Lung (tissue), 12 donors: ENCODE results near the gene MME. TPM values are rescaled to one million over a fixed set of nuclear protein-coding genes. Genes with fewer than 3 reads are reported as not detected.
"Not testable (repeated sequence)": the region's sequence is repeated elsewhere in the genome, so short reads cannot be mapped to it uniquely, and the experiment has no call there.

Source experiments
- ATAC-seq: fragments of 200-7000 bp; cut with Tn5 transposase; one replicate; pipeline ENCODE4 v1.9.1; 2020; ENCODE audit warnings: moderate number of reproducible peaks; ENCODE audit not compliant: insufficient read depth, low FRiP score
- DNase-seq, 3 donors: peaks; one replicate each; pipeline ENCODE4 v3.0.0-alpha.2; 2013 to 2017
- H3K27ac ChIP-seq, 2 donors: one replicate each; pipeline ENCODE4 v1.5.1; 2013; ENCODE audit warnings: mild to moderate bottlenecking in 2 of 2, moderate library complexity in 2 of 2, control low read depth in 1 of 2, inconsistent platforms in 1 of 2, low read depth in 1 of 2, low read length in 1 of 2
- H3K27me3 ChIP-seq, 3 donors: one replicate each; pipeline ENCODE4 v1.5.1; 2013; ENCODE audit warnings: low read length in 2 of 3; ENCODE audit not compliant: control insufficient read depth in 3 of 3, insufficient read depth in 3 of 3
- H3K36me3 ChIP-seq, 4 donors: one replicate each; pipeline ENCODE4 v1.5.1; 2013; ENCODE audit warnings: low read length in 4 of 4, mild to moderate bottlenecking in 1 of 4, moderate library complexity in 1 of 4; ENCODE audit not compliant: control insufficient read depth in 4 of 4, insufficient read depth in 4 of 4
- H3K4me1 ChIP-seq, 5 donors: one replicate each; pipeline ENCODE4 v1.5.1; 2013; ENCODE audit warnings: low read length in 5 of 5, mild to moderate bottlenecking in 2 of 5, moderate library complexity in 1 of 5; ENCODE audit not compliant: control insufficient read depth in 5 of 5, insufficient read depth in 5 of 5
- H3K4me3 ChIP-seq: one replicate; pipeline ENCODE4 v1.5.1; 2013; ENCODE audit warnings: mild to moderate bottlenecking, control low read depth, moderate library complexity
- H3K9ac ChIP-seq, 2 donors: one replicate each; pipeline ENCODE4 v1.5.1; 2013; ENCODE audit warnings: low read length in 2 of 2, control low read depth in 1 of 2; ENCODE audit not compliant: insufficient read depth in 1 of 2
- H3K9me3 ChIP-seq, 4 donors: one replicate each; pipeline ENCODE4 v1.5.1; 2013; ENCODE audit warnings: low read length in 3 of 4, mild to moderate bottlenecking in 1 of 4, moderate library complexity in 1 of 4; ENCODE audit not compliant: control insufficient read depth in 4 of 4, insufficient read depth in 3 of 4
- WGBS, 2 donors: extraction: QIAGEN DNeasy Blood & Tissue Kit; methylation state at CpG; one replicate each; pipeline ENCODE4 v1.1.7; 2013; 5-methylcytosine and 5-hydroxymethylcytosine counted together
- polyA plus RNA-seq, 2 donors: library from polyadenylated mRNA; stranded (reverse); fragments of 200-250 nt; gene quantifications; one replicate each; pipeline ENCODE4 v1.2.1, GENCODE V29; 2013
- total RNA-seq, 2 donors: library from RNA; depleted of rRNA in 1 of 2; stranded (reverse); fragments of >200 nt in 1 of 2; gene quantifications; one replicate each; pipeline ENCODE4 v1.2.1, GENCODE V29; 2014 to 2021
- TF ChIP-seq, protein P1 (sequence below): IDR thresholded peaks from 2 replicates; pipeline ENCODE4 v1.5.1; 2012; ENCODE audit warnings: mild to moderate bottlenecking; ENCODE audit errors: control extremely low read depth, extremely low read depth
- donor health status: control.
- donor health status: control.
- donor health status: Bipolar disorder and iron deficiency.
- donor health status: healthy.
- donor health status: DM: yes; HTN: yes; CAD: no.

MME gene
- total and polyA plus RNA-seq, 4 donors = 7.9 to 41.0 (median 9.2) TPM

DNA sequence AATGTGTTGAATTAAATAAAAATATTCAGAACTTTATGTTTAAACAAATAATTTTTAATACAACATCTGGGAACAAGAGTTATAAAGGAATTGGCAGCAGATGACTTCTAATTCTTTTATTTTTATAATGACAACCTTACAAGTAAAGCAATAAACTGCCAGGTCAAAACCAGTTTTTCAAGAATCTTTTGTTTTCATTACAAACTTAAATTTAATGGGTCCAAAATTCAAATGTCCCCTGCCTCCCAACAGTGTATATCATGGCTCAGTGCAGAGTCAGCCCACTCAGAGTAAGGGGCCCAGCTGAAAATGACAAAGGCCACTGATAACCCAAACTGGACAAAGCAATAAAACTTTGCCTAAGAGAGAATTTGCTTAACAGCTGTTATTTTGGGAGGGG lies 131.8 kb downstream of the MME start:
- H3K27ac ChIP-seq = no peak overlapping the region
- peak in 1 of 3 donors; percentile 3 for DNase-seq
- no peaks in the 10 kb centered on the region for H3K4me1 ChIP-seq
- H3K36me3 ChIP-seq = no peaks in the 10 kb centered on the region
- TF ChIP-seq, protein P1, sequence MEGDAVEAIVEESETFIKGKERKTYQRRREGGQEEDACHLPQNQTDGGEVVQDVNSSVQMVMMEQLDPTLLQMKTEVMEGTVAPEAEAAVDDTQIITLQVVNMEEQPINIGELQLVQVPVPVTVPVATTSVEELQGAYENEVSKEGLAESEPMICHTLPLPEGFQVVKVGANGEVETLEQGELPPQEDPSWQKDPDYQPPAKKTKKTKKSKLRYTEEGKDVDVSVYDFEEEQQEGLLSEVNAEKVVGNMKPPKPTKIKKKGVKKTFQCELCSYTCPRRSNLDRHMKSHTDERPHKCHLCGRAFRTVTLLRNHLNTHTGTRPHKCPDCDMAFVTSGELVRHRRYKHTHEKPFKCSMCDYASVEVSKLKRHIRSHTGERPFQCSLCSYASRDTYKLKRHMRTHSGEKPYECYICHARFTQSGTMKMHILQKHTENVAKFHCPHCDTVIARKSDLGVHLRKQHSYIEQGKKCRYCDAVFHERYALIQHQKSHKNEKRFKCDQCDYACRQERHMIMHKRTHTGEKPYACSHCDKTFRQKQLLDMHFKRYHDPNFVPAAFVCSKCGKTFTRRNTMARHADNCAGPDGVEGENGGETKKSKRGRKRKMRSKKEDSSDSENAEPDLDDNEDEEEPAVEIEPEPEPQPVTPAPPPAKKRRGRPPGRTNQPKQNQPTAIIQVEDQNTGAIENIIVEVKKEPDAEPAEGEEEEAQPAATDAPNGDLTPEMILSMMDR = no peak
- no peaks in the 10 kb centered on the region for H3K27me3 ChIP-seq
- no peak overlapping the region for H3K4me3 ChIP-seq
- H3K9ac ChIP-seq = no peak overlapping the region
- no peak for ATAC-seq
- H3K9me3 ChIP-seq = no peaks in the 10 kb centered on the region

DNA sequence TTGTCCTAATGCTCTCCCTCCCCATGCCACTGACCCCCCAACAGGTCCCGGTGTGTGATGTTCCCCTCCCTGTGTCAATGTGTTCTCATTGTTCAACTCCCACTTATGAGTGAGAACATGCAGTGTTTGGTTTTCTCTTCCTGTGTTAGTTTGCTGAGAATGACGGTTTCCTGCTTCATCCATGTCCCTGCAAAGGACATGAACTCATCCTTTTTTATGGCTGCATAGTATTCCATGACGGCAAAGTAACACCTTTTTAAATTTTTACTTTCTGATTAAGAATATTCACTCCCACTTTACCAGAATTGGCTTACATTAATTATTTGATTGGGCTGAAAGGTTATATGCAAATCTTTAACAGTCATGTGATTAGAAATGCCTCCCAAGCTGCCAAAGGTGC lies 135.9 kb downstream of the MME start:
- H3K27me3 ChIP-seq, H3K9me3 ChIP-seq, H3K36me3 ChIP-seq, H3K4me1 ChIP-seq, H3K4me3 ChIP-seq, H3K27ac ChIP-seq, DNase-seq, H3K9ac ChIP-seq, ATAC-seq: not testable (repeated sequence)
- WGBS, 2 donors = 80 to 92% methylated on average over 3 of the region's 3 CpGs

DNA sequence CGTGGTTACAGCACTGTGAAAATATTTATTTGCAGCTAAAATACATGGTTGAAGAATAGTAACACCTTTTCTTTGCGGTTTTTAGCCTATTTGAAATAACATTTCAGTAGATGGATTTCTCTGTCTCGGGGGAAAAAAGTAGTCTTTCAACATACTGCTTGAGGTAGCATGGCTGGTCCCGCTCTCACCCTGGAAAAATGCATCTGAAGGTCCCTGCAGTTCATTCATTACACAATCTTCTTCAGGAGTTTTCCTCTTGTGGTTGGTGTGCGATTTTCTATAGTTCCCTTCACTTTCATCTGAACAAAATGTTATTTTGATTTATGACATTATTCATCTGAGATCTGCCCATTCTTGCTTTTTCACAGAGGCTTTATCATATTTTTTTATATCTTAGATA lies 137.5 kb downstream of the MME start:
- Histone ChIP-seq H3K36me3 (no peaks in the 10 kb centered on the region), H3K4me3 (no peak overlapping the region), H3K9me3 (peaks cover 0 to 6% (median 0%) of the 10 kb centered on the region in 4 donors), H3K9ac (no peak overlapping the region), H3K4me1 (no peaks in the 10 kb centered on the region), H3K27me3 (no peaks in the 10 kb centered on the region), H3K27ac (no peak overlapping the region)
- no peak for ATAC-seq
- TF ChIP-seq, protein P1 = no peak
- WGBS, 2 donors = 61 to 77% methylated on average over 5 of the region's 5 CpGs
- DNase-seq = no peak

DNA sequence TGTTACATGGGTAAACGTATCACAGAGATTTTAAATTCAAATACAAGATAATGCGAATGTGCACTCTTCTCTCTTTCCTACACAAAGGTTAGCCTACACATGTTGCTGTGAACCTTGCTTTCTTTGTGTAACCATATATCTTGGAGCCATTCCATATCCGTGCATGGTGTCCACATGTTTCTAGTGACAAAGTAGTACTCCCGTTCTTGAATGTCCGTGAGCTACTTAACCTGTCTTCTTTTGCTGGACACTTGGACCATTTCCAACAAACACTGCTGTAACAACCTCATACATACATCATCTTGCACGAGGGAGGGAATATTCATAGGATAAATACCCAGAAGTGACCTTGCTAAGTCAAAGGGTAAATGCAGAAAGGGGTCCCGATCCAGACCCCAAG lies 138.3 kb downstream of the MME start:
- peaks cover 0 to 6% (median 0%) of the 10 kb centered on the region in 4 donors for H3K9me3 ChIP-seq
- no peak for DNase-seq
- WGBS, 2 donors = 69 to 84% methylated on average over 7 of the region's 7 CpGs

More for the DNA sequence above, 138.3 kb downstream of the MME start:
- no peak overlapping the region for H3K9ac ChIP-seq
- no peak overlapping the region for H3K4me3 ChIP-seq
- H3K36me3 ChIP-seq = no peaks in the 10 kb centered on the region
- no peaks in the 10 kb centered on the region for H3K27me3 ChIP-seq
- no peaks in the 10 kb centered on the region for H3K4me1 ChIP-seq
- ATAC-seq = no peak
- H3K27ac ChIP-seq = no peak overlapping the region
- TF ChIP-seq, protein P1 = no peak
